Right ventricle myocardium superior (tissue), 1 donor: ENCODE data around the gene MAGOHB. TPM values are rescaled to one million over a fixed set of nuclear protein-coding genes. Genes with fewer than 3 reads are reported as not detected.
"Not testable (repeated sequence)": the region's sequence is repeated elsewhere in the genome, so short reads cannot be mapped to it uniquely, and the experiment has no call there.

Source experiments
- ATAC-seq: fragments of 200-7000 bp; cut with Tn5 transposase; one replicate; pipeline ENCODE4 v1.9.1; 2020; ENCODE audit warnings: mild to moderate bottlenecking; ENCODE audit not compliant: poor library complexity
- DNase-seq: peaks from one replicate; pipeline ENCODE4 v3.0.0-alpha.2; 2020
- intact Hi-C: fragments of 100-400 bp; cut with DNase I; formaldehyde crosslinking; loops from one replicate; pipeline ENCODE4 v1.11.2; 2022
- total RNA-seq: library from RNA; stranded (reverse); fragmentation: NEBNext Ultra II Directional; extraction: Animal tissue kit (Norgen Biotek cat#: 25700); gene quantifications from one replicate; pipeline ENCODE4 v1.2.1, GENCODE V29; 2021
- donor health status: DM: no; HTN: yes; CAD: no; lungs with severe emphysema.

MAGOHB gene
- total RNA-seq, 1 donor from 2014 or later, result 14.0 TPM

GRCh38 chr12:10617863-10618262 is 4.5 kb upstream of the MAGOHB start:
- DNase-seq, result no peak
- no peak for ATAC-seq
- intact Hi-C loops, result no loop called here

DNA sequence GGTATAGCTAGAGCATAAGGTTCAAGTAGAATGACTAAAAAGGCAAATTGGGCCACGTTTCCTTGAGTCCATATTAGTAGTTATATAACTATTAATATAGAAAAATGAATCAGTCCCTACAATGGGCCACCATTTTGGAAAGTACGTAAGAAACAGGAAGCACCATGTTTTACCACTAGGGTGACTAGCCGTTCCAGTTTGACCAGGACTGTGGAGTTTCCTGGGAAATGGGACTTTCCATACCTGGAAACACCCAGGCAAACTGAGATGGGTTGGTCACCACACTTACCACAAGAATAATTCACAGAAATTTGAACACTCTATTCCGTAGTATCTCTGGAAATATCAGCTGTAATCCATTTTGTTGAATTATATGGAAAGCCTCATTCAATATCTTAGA is 2.1 kb upstream of the MAGOHB start:
- ATAC-seq, result no peak
- intact Hi-C loops, result no loop called here

GRCh38 chr12:10614056-10614370 is 604 bp upstream of the MAGOHB start:
- DNase-seq, result no peak
- intact Hi-C loops, result loop anchor here (5.0 kb wide), 1 partner anchor 138 kb away; no protein-coding TSS in a partner anchor
- no peak for ATAC-seq

More for the DNA sequence above, 2.1 kb upstream of the MAGOHB start:
- DNase-seq, result no peak

DNA sequence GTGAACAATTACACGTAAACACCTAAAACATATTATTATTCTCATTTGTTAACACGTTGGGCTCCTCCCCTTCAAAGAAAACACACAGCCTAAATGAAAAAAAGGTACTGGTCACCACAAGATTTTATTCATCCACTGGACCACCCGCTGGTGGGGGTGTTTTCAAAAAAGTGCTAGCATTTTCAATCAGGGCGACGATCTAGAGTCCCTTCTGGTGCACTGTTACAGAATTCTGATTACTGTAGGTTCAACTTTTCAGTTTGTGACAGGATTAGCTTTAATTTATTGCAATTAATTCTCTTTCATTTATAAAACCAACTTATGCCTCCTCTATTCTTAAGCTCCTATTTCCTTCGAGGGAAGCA is 443 bp downstream of the MAGOHB start:
- intact Hi-C loops, result loop anchor here (5.0 kb wide), 1 partner anchor 139 kb away; no protein-coding TSS in a partner anchor
- DNase-seq (no peak), ATAC-seq (peak; percentile 6)

- intact Hi-C loops, result loop anchor here (5.0 kb wide), 1 partner anchor 140 kb away; no protein-coding TSS in a partner anchor
- DNase-seq (no peak), ATAC-seq (no peak)
Measured at GRCh38 chr12:10612110-10612509, 1.3 kb downstream of the MAGOHB start.

DNA sequence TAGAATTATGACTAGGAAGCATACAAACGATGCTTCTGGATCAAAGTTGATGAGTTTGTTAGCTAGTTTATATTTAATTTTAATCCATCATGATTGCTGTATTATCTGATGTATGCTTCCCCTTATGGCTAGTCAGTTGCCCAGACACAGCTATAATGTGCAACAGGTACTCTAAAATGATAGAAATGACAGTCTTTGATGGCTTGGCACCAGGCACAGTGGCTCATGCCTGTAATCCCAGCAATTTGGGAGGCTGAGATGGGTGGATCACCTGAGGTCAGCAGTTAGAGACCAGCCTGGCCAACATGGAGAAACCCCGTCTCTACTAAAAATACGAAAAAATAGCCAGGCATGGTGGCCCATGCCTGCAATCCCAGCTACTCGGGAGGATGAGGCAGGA is 2.2 kb downstream of the MAGOHB start:
- DNase-seq, ATAC-seq: not testable (repeated sequence)
- intact Hi-C loops, result loop anchor here (5.0 kb wide), 1 partner anchor 141 kb away; no protein-coding TSS in a partner anchor

DNA sequence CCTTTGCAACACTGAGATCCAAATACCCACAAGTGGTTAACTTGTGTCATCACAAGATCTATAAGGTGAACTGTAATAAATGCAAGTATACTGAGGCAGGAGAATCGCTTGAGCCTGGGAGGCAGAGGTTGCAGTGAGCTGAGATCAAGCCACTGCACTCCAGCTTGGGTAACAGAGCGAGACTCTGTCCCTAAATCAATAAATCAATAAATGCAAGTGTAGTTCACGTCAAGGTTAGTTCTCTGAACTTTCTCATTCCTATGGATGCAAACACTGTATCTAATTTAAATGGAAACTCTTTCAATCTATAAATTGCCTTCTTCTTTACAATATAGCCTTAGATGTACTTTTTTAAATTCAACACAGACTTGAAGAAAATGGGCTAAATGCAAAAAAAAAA is 3.2 kb downstream of the MAGOHB start:
- DNase-seq, result no peak
- intact Hi-C loops, result loop anchor here (5.0 kb wide), 1 partner anchor 142 kb away; no protein-coding TSS in a partner anchor

GRCh38 chr12:10607885-10608458 is 5.4 kb downstream of the MAGOHB start:
- no peak for DNase-seq
- no peak for ATAC-seq
- intact Hi-C loops, result no loop called here

More for the DNA sequence above, 3.2 kb downstream of the MAGOHB start:
- no peak for ATAC-seq

DNA sequence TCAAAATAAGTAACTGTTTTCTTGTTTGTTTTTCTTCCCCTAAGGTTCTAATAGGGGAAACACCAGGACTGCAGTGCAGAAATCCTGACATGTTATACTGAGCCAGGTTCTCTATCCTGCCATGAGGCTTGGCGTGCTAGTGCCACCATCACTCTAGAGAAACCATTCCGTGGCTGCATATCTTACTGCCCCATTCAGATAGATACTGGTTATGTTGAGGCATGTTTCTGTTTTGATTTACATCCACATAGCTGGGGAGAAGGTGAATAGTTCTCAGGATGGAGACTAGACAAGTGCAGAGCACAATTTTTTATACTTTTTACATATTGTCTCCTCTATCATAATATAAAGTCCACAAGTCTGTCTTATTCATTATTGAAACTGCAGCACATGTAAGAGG is 11.5 kb downstream of the MAGOHB start:
- intact Hi-C loops, result no loop called here
- DNase-seq (no peak), ATAC-seq (no peak)

DNA sequence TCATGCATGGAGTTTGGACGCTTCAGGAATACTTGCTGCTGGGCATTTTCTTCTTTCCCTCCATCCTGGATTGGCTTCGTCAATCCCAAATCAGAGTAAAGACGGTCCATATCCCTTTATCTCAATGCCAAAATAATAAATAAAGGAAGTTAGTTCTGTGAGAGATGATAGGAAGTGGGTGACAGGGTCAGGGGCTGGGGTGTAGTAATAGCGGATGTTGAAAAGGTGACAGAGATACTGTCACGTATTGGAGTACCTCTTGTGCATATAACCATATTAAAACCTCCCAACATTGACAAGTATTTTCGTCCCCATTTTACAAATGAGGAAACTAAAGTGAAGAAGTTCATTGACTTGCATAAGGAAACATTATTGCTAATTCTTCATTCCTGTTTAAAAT is 12.4 kb downstream of the MAGOHB start:
- intact Hi-C loops, result no loop called here
- DNase-seq, result no peak
- no peak for ATAC-seq

DNA sequence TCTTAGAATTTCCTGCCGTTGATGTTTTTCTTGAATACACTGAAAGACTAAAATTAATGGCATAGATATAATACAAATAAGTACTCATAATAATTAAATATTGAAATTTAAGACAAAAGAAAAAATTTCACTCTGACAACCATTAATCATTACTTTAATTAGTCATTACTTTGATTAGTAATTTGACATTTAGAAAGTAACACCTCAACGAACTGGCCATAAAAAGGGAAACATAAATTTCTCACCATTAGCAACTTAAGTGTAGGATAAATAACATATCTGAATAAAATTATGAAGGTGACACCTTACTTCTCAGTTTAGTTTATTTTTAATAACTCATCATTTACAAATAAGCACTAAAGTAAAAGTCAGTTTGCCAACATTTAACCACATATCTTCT is 17.5 kb downstream of the MAGOHB start:
- intact Hi-C loops, result no loop called here
- DNase-seq (no peak), ATAC-seq (no peak)

GRCh38 chr12:10590966-10591365 is 22.4 kb downstream of the MAGOHB start:
- DNase-seq (no peak), ATAC-seq (no peak)
- intact Hi-C loops, result no loop called here

DNA sequence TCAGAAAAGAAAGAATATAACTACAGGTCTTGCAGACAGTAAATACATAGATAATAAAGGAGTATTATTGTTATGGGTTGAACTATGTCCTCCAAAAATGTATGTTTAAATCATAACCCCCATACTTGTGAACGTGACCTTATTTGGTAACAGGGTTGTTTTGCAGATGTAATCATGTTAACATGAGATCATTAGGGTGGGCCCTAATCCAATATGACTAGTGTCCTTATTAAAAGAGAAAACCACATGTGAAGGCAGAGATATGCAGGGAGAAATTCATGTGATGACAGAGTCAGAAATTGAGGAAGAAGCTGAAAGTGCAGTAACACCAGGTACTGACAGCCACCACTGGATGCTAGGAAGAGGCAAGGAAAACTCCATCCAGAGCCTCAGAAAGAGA is 29.0 kb downstream of the MAGOHB start:
- no peak for DNase-seq
- intact Hi-C loops, result no loop called here
- no peak for ATAC-seq

- intact Hi-C loops, result no loop called here
- no peak for ATAC-seq
- DNase-seq, result no peak
Measured at GRCh38 chr12:10582704-10583103, 30.7 kb downstream of the MAGOHB start.

GRCh38 chr12:10582133-10582532 is 31.3 kb downstream of the MAGOHB start:
- intact Hi-C loops, ATAC-seq, DNase-seq: not testable (repeated sequence)

DNA sequence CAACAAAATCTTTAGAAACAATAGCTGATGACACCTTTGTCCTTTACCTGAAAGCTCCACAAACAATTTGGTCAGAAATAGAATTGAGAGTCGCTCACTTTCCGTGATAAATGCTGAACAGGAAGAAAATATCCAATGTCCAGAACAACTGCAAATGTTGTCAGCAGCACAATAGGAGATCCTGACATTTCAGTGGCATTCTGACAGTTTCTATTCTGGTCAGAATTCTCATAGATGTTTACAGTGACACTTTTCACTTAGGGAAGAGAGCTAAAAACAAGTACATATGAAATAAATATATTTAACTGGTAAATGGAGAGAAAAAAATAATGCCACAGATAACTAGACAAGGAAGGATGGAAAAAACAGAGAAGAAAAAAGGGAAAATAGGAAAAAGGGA is 39.1 kb downstream of the MAGOHB start:
- no peak for ATAC-seq
- intact Hi-C loops, result no loop called here
- no peak for DNase-seq

GRCh38 chr12:10572021-10572490 is 41.4 kb downstream of the MAGOHB start:
- intact Hi-C loops, ATAC-seq, DNase-seq: not testable (repeated sequence)

DNA sequence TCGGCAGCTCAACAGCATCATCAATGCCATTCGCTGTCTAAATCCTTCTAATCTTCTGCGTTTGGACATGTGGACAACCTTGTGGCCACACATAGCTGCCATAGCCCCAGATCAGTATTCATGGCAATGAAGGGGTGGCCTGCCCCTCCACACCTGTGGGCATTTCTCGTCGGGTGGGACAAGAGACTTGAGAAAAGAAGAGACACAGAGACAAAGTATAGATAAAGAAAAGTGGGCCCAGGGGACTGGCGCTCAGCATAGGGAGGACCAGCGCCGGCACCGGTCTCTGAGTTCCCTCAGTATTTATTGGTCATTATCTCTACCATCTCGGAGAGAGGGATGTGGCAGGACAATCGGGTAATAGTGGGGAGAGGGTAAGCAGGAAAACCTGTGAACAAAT is 42.3 kb downstream of the MAGOHB start:
- no peak for DNase-seq
- ATAC-seq, result no peak
- intact Hi-C loops, result no loop called here

DNA sequence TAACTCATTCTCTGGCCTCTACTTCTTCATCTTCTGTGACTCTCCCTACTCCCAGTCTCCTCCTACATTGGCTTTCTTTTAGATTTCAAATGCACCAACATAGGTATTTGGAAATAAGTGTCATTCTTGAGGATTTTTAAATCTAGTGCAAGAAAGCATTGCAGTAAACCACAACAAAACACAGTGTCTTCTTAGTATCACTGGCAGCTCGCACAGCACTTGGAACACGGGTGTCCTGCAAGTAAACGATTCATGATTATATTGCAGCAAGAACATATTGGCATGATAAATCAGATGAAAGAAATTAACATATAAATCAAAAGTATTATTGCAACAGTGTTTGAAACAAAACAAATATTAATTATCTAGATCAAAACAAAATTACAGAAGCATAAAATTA is 45.6 kb downstream of the MAGOHB start:
- intact Hi-C loops, result no loop called here
- ATAC-seq (no peak), DNase-seq (no peak)

- intact Hi-C loops, result loop anchor here (2.0 to 5.0 kb wide), 2 partner anchors 237 to 329 kb away; no protein-coding TSS in a partner anchor
- no peak for DNase-seq
- no peak for ATAC-seq
Measured at GRCh38 chr12:10563966-10564365, 49.4 kb downstream of the MAGOHB start.

GRCh38 chr12:10563002-10563401 is 50.4 kb downstream of the MAGOHB start:
- no peak for ATAC-seq
- DNase-seq, result no peak
- intact Hi-C loops, result loop anchor here (2.0 to 5.0 kb wide), 2 partner anchors 236 to 328 kb away; no protein-coding TSS in a partner anchor
